CD14-positive monocyte (primary cell): ENCODE measurements around the gene RMI2. TPM values are rescaled to one million over a fixed set of nuclear protein-coding genes. Genes with fewer than 3 reads are reported as not detected.
A peak's percentile ranks its signal among the peaks of the same experiment; 100 is the strongest.

Source experiments
- DNase-seq, 3 donors: peaks; one replicate each; pipeline ENCODE4 v3.0.0-alpha.2; 2011 to 2022
- H2AFZ ChIP-seq: 2 replicates; pipeline ENCODE4 v1.6.0; 2012; ENCODE audit warnings: mild to moderate bottlenecking, low read depth, low read length, inconsistent platforms; ENCODE audit not compliant: insufficient read depth, poor library complexity, severe bottlenecking
- H3K27ac ChIP-seq, 2 donors: 1 replicate in 1 of 2; 2 replicates in 1 of 2; pipeline ENCODE4 v1.5.1; 2012 to 2013; ENCODE audit warnings: low read length in 2 of 2, control low read depth in 1 of 2, inconsistent platforms in 1 of 2, low read depth in 1 of 2, mild to moderate bottlenecking in 1 of 2
- H3K27me3 ChIP-seq, 2 donors: one replicate each; pipeline versions ENCODE4 v1.6.0 to v1.6.1; 2011 to 2013; ENCODE audit warnings: low read length in 2 of 2; ENCODE audit not compliant: control insufficient read depth in 2 of 2, insufficient read depth in 2 of 2
- H3K36me3 ChIP-seq, 2 donors: replicated peaks in 1 of 2; 1 replicate in 1 of 2; 2 replicates in 1 of 2; pipeline versions ENCODE4 v1.5.1 to v1.6.1; 2012 to 2013; ENCODE audit warnings: low read length in 2 of 2, control low read depth in 1 of 2, inconsistent platforms in 1 of 2, mild to moderate bottlenecking in 1 of 2; ENCODE audit not compliant: insufficient read depth in 2 of 2, control insufficient read depth in 1 of 2
- H3K4me1 ChIP-seq, 2 donors: 1 replicate in 1 of 2; 2 replicates in 1 of 2; pipeline versions ENCODE4 v1.5.1 to v1.6.1; 2012 to 2013; ENCODE audit warnings: low read length in 2 of 2, control low read depth in 1 of 2, inconsistent platforms in 1 of 2, mild to moderate bottlenecking in 1 of 2, moderate library complexity in 1 of 2; ENCODE audit not compliant: insufficient read depth in 2 of 2, control insufficient read depth in 1 of 2
- H3K4me2 ChIP-seq: replicated peaks from 2 replicates; pipeline ENCODE3; 2012; ENCODE audit warnings: low read length, moderate library complexity, mild to moderate bottlenecking; ENCODE audit not compliant: poor library complexity, severe bottlenecking; ENCODE audit errors: extremely low read depth
- H3K4me3 ChIP-seq, 3 experiments: fragments of 200-600 bp in 1 of 3; sonication (generic) in 1 of 3; replicated peaks in 1 of 3; 1 replicate in 2 of 3; 2 replicates in 1 of 3; pipeline ENCODE4 v1.5.1; 2011 to 2013; ENCODE audit warnings: low read length in 3 of 3, mild to moderate bottlenecking in 3 of 3, control low read depth in 2 of 3, low read depth in 2 of 3, inconsistent platforms in 1 of 3, moderate library complexity in 1 of 3
- H3K79me2 ChIP-seq: 2 replicates; pipeline ENCODE4 v1.6.0; 2012; ENCODE audit warnings: mild to moderate bottlenecking, control low read depth, inconsistent platforms, low read length, moderate library complexity; ENCODE audit not compliant: insufficient read depth
- H3K9ac ChIP-seq: 2 replicates; pipeline ENCODE4 v1.6.0; 2017; ENCODE audit warnings: low read length, mild to moderate bottlenecking; ENCODE audit not compliant: insufficient read depth, poor library complexity, severe bottlenecking
- H3K9me3 ChIP-seq, 2 donors: replicated peaks in 1 of 2; 1 replicate in 1 of 2; 2 replicates in 1 of 2; pipeline versions ENCODE4 v1.5.1 to v1.6.1; 2012 to 2013; ENCODE audit warnings: low read length in 2 of 2, control low read depth in 1 of 2; ENCODE audit not compliant: control insufficient read depth in 1 of 2, insufficient read depth in 1 of 2
- H4K20me1 ChIP-seq: 2 replicates; pipeline ENCODE4 v1.6.0; 2012; ENCODE audit warnings: mild to moderate bottlenecking, low read length, control low read depth, moderate library complexity; ENCODE audit not compliant: insufficient read depth
- H3K27ac Mint-ChIP-seq, 7 donors: one replicate each; pipeline ENCODE4 v1.8.0; 2020; ENCODE audit warnings: mild to moderate bottlenecking in 7 of 7, mixed read lengths in 7 of 7, moderate library complexity in 6 of 7, inconsistent platforms in 2 of 7
- H3K27me3 Mint-ChIP-seq, 3 donors: one replicate each; pipeline ENCODE4 v1.8.0; 2021 to 2022; ENCODE audit warnings: low read depth in 3 of 3, mild to moderate bottlenecking in 3 of 3, mixed read lengths in 3 of 3, moderate library complexity in 3 of 3, inconsistent platforms in 1 of 3
- H3K36me3 Mint-ChIP-seq, 2 donors: one replicate each; pipeline ENCODE4 v1.8.0; 2020; ENCODE audit warnings: mixed read lengths in 2 of 2, inconsistent platforms in 1 of 2, mild to moderate bottlenecking in 1 of 2
- H3K4me1 Mint-ChIP-seq: one replicate; pipeline ENCODE4 v1.8.0; 2020; ENCODE audit warnings: mild to moderate bottlenecking, mixed read lengths
- H3K4me3 Mint-ChIP-seq, 2 donors: one replicate each; pipeline ENCODE4 v1.8.0; 2020; ENCODE audit warnings: mild to moderate bottlenecking in 2 of 2, mixed read lengths in 2 of 2, moderate library complexity in 1 of 2
- H3K9me3 Mint-ChIP-seq, 7 donors: one replicate each; pipeline ENCODE4 v1.8.0; 2020 to 2022; ENCODE audit warnings: mixed read lengths in 7 of 7, mild to moderate bottlenecking in 6 of 7, moderate library complexity in 6 of 7, inconsistent platforms in 2 of 7
- CTCF ChIP-seq: fragments of 200-600 bp; IDR thresholded peaks from one replicate; pipeline ENCODE4 v1.8.0; 2022; ENCODE audit warnings: antibody characterized with exemption, mild to moderate bottlenecking
- WGBS: methylation state at CpG from one replicate; pipeline ENCODE4 v1.1.5; 2013; ENCODE audit warnings: missing lambda C conversion rate; ENCODE audit not compliant: insufficient coverage; 5-methylcytosine and 5-hydroxymethylcytosine counted together
- intact Hi-C, 2 donors: fragments of 100-400 bp; cut with micrococcal nuclease; formaldehyde crosslinking; loops; one replicate each; pipeline versions ENCODE4 v1.15.0 to v1.15.1; 2023
- polyA plus RNA-seq, 3 donors: library from polyadenylated mRNA; depleted of rRNA in 1 of 3; unstranded in 2 of 3; stranded (reverse) in 1 of 3; fragments of 300-500 nt in 2 of 3; fragments of >200 nt in 1 of 3; fragmentation: Illumina TruSeq in 2 of 3; gene quantifications; 1 replicate in 2 of 3; 2 replicates in 1 of 3; pipeline ENCODE4 v1.2.3, GENCODE V29; 2012 to 2021

RMI2 gene
- polyA plus RNA-seq, 3 donors, result 0.17 to 0.24 (median 0.23) TPM

- peak in 2 of 3 donors; percentile 35 to 44 for DNase-seq
- Histone ChIP-seq H3K79me2 (peaks cover 22% of the 10 kb centered on the region), H3K27me3 (peaks cover 23 to 33% of the 10 kb centered on the region in 2 donors), H3K36me3 (no peaks in the 10 kb centered on the region), H4K20me1 (peaks cover 5% of the 10 kb centered on the region), H2AFZ (peak overlapping the region; percentile 48), H3K9me3 (peaks cover 0 to 5% of the 10 kb centered on the region in 2 donors), H3K27ac (peak overlapping the region in 1 of 2 donors; percentile 12), H3K9ac (no peak overlapping the region), H3K4me1 (peaks cover 28 to 33% of the 10 kb centered on the region in 2 donors), H3K4me3 (peak overlapping the region in 1 of 3 experiments; percentile 40), H3K4me2 (peak overlapping the region; percentile 57)
- peak overlapping the region in 4 of 7 donors; percentile 32 to 77 (median 64) for H3K27ac Mint-ChIP-seq
- H3K4me1 Mint-ChIP-seq, result peaks cover 37% of the 10 kb centered on the region
- H3K4me3 Mint-ChIP-seq, result peak overlapping the region; percentile 67 to 78
- peaks cover 36 to 55% (median 42%) of the 10 kb centered on the region in 3 donors for H3K27me3 Mint-ChIP-seq
- peaks cover 0 to 4% (median 0%) of the 10 kb centered on the region in 7 donors for H3K9me3 Mint-ChIP-seq
- TF ChIP-seq CTCF, result no peak
- intact Hi-C loops, result loop anchor here (5.0 to 10.0 kb wide), 4 partner anchors 43 to 393 kb away; partner anchors contain the start of gene SOCS1 (in 1 of the 2)
- 17% methylated on average over 6 of the region's 11 CpGs for WGBS
- H3K36me3 Mint-ChIP-seq, result peaks cover 11 to 22% of the 10 kb centered on the region in 2 donors
These were observed 9.7 kb downstream of the RMI2 start for GRCh38 chr16:11354733-11355574.

GRCh38 chr16:11355862-11356261 lies 10.6 kb downstream of the RMI2 start:
- Histone ChIP-seq H3K27me3 (peaks cover 33 to 42% of the 10 kb centered on the region in 2 donors), H3K4me2 (no peak overlapping the region), H4K20me1 (peaks cover 5% of the 10 kb centered on the region), H3K4me3 (no peak overlapping the region), H2AFZ (no peak overlapping the region), H3K79me2 (peaks cover 21% of the 10 kb centered on the region), H3K9me3 (peaks cover 0 to 7% of the 10 kb centered on the region in 2 donors), H3K36me3 (no peaks in the 10 kb centered on the region), H3K9ac (no peak overlapping the region), H3K27ac (no peak overlapping the region), H3K4me1 (peaks cover 19 to 24% of the 10 kb centered on the region in 2 donors)
- H3K4me1 Mint-ChIP-seq, result peaks cover 31% of the 10 kb centered on the region
- no peak for DNase-seq
- H3K27me3 Mint-ChIP-seq, result peaks cover 45 to 64% (median 51%) of the 10 kb centered on the region in 3 donors
- peaks cover 0 to 4% (median 0%) of the 10 kb centered on the region in 7 donors for H3K9me3 Mint-ChIP-seq
- peak overlapping the region in 2 of 7 donors; percentile 13 to 33 for H3K27ac Mint-ChIP-seq
- intact Hi-C loops, result loop anchor here (5.0 to 10.0 kb wide), 4 partner anchors 44 to 394 kb away; partner anchors contain the start of gene SOCS1 (in 1 of the 2)
- H3K36me3 Mint-ChIP-seq, result peaks cover 11 to 24% of the 10 kb centered on the region in 2 donors
- TF ChIP-seq CTCF, result no peak
- 83% methylated on average over 8 of the region's 8 CpGs for WGBS
- H3K4me3 Mint-ChIP-seq, result peak overlapping the region in 1 of 2 donors; percentile 78
